Breast epithelium (tissue), 3 donors: ENCODE data around the gene PMEPA1.

Experiments
- POLR2A ChIP-seq: fragments of 450-650 bp; IDR thresholded peaks from one replicate; pipeline ENCODE4 v1.6.1; 2016; ENCODE audit warnings: antibody characterized with exemption, mild to moderate bottlenecking, moderate library complexity
- POLR2AphosphoS5 ChIP-seq, 3 donors: sonication (generic); formaldehyde crosslinking; IDR thresholded peaks; one replicate each; pipeline ENCODE4 v1.6.1; 2017; ENCODE audit warnings: antibody characterized with exemption in 3 of 3
- TF ChIP-seq, protein P1 (sequence below), 3 donors: fragments of 450-650 bp; IDR thresholded peaks; one replicate each; pipeline ENCODE4 v1.5.1; 2016 to 2017; ENCODE audit warnings: antibody characterized with exemption in 3 of 3, mild to moderate bottlenecking in 3 of 3, moderate library complexity in 3 of 3

DNA sequence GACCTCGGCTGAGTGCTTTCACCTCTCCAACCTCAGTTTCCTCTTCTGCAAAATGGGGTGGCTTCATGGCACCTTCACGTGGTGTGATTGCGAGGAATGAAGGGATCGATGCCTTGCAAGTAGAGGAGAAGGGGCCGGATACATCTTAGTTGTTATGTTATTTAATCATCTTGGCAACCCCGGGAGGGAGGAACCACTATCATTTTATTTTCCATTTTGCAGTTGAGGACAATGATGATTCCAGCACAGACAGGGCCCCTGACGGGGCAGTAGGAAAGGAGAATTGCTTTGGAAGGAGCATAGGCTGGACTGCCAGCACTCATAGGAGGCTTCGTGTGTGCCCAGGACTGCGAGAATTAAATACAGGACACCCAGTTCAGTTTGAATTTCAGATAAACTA lies 2.5 kb upstream of the PMEPA1 start:
- TF ChIP-seq, protein P1, sequence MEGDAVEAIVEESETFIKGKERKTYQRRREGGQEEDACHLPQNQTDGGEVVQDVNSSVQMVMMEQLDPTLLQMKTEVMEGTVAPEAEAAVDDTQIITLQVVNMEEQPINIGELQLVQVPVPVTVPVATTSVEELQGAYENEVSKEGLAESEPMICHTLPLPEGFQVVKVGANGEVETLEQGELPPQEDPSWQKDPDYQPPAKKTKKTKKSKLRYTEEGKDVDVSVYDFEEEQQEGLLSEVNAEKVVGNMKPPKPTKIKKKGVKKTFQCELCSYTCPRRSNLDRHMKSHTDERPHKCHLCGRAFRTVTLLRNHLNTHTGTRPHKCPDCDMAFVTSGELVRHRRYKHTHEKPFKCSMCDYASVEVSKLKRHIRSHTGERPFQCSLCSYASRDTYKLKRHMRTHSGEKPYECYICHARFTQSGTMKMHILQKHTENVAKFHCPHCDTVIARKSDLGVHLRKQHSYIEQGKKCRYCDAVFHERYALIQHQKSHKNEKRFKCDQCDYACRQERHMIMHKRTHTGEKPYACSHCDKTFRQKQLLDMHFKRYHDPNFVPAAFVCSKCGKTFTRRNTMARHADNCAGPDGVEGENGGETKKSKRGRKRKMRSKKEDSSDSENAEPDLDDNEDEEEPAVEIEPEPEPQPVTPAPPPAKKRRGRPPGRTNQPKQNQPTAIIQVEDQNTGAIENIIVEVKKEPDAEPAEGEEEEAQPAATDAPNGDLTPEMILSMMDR (IDR thresholded peaks at IDR 0.05), result no peak
- TF ChIP-seq POLR2AphosphoS5 (IDR thresholded peaks at IDR 0.05), result no peak
- no peak for TF ChIP-seq POLR2A
